Stromal cell of bone marrow (primary cell): ENCODE measurements around the gene SEMA3D.

Source experiments
- DNase-seq: peaks from one replicate; pipeline ENCODE4 v3.0.0-alpha.2; 2012; ENCODE audit warnings: low read depth

SEMA3D gene

GRCh38 chr7:85184599-85185423, 2.0 kb downstream of the SEMA3D start:
- DNase-seq = no peak

- no peak for DNase-seq
These were observed 3.6 kb downstream of the SEMA3D start for GRCh38 chr7:85183296-85183695.

GRCh38 chr7:85178531-85179298, 8.1 kb downstream of the SEMA3D start:
- no peak for DNase-seq

GRCh38 chr7:85177316-85177715, 9.5 kb downstream of the SEMA3D start:
- no peak for DNase-seq

- DNase-seq = no peak
These were observed 10.7 kb downstream of the SEMA3D start for GRCh38 chr7:85176197-85176596.

- no peak for DNase-seq
These were observed 11.6 kb downstream of the SEMA3D start for GRCh38 chr7:85175217-85175616.

- peak; percentile 73 for DNase-seq
These were observed 14.3 kb downstream of the SEMA3D start for GRCh38 chr7:85172530-85172941.

- no peak for DNase-seq
These were observed 19.2 kb downstream of the SEMA3D start for GRCh38 chr7:85167636-85168035.

- no peak for DNase-seq
These were observed 21.6 kb downstream of the SEMA3D start for GRCh38 chr7:85165263-85165662.

GRCh38 chr7:85164376-85164775, 22.5 kb downstream of the SEMA3D start:
- no peak for DNase-seq

- no peak for DNase-seq
These were observed 24.1 kb downstream of the SEMA3D start for GRCh38 chr7:85162721-85163120.

- no peak for DNase-seq
These were observed 26.6 kb downstream of the SEMA3D start for GRCh38 chr7:85160223-85160622.

- DNase-seq = no peak
These were observed 27.9 kb downstream of the SEMA3D start for GRCh38 chr7:85159003-85159402.

- no peak for DNase-seq
These were observed 30.1 kb downstream of the SEMA3D start for GRCh38 chr7:85156661-85157208.

- DNase-seq = no peak
These were observed 32.4 kb downstream of the SEMA3D start for GRCh38 chr7:85154282-85154937.

GRCh38 chr7:85153715-85154114, 33.1 kb downstream of the SEMA3D start:
- DNase-seq = no peak

- no peak for DNase-seq
These were observed 36.2 kb downstream of the SEMA3D start for GRCh38 chr7:85150624-85151023.

- no peak for DNase-seq
These were observed 42.1 kb downstream of the SEMA3D start for GRCh38 chr7:85144771-85145170.

- no peak for DNase-seq
These were observed 50.9 kb downstream of the SEMA3D start for GRCh38 chr7:85135977-85136376.

- DNase-seq = no peak
These were observed 53.3 kb downstream of the SEMA3D start for GRCh38 chr7:85133560-85133959.

GRCh38 chr7:85133006-85133405, 53.9 kb downstream of the SEMA3D start:
- DNase-seq = no peak

- no peak for DNase-seq
These were observed 56.2 kb downstream of the SEMA3D start for GRCh38 chr7:85130702-85131101.

GRCh38 chr7:85126383-85126782, 60.5 kb downstream of the SEMA3D start:
- no peak for DNase-seq
